DMS79 treated with DMSO at 0.1 percent for 48 hours (cell line): Measurements from ENCODE around the gene SRRM3.
"Not testable (repeated sequence)": the region's sequence is repeated elsewhere in the genome, so short reads cannot be mapped to it uniquely, and the experiment has no call there.

Experiments used
- DNase-seq: peaks from one replicate; lab custom pipeline; 2025; lab: John Stamatoyannopoulos, UW

The SRRM3 gene

GRCh38 chr7:76315364-76315763 is 113.7 kb downstream of the SRRM3 start:
- DNase-seq: no peak

GRCh38 chr7:76316984-76317781 is 115.5 kb downstream of the SRRM3 start:
- no peak for DNase-seq

GRCh38 chr7:76317782-76318487 is 116.2 kb downstream of the SRRM3 start:
- DNase-seq: peak; percentile 92

- DNase-seq: peak; percentile 66
These were observed 117.0 kb downstream of the SRRM3 start for GRCh38 chr7:76318488-76319353.

GRCh38 chr7:76325092-76325491 is 123.4 kb downstream of the SRRM3 start:
- DNase-seq: no peak

- DNase-seq: no peak
These were observed 124.1 kb downstream of the SRRM3 start for GRCh38 chr7:76325811-76326210.

GRCh38 chr7:76326646-76327233 is 125.0 kb downstream of the SRRM3 start:
- no peak for DNase-seq

- DNase-seq: no peak
These were observed 125.9 kb downstream of the SRRM3 start for GRCh38 chr7:76327610-76328009.

GRCh38 chr7:76328389-76328788 is 126.7 kb downstream of the SRRM3 start:
- DNase-seq: no peak

GRCh38 chr7:76329479-76329878 is 127.8 kb downstream of the SRRM3 start:
- no peak for DNase-seq

- DNase-seq: no peak
These were observed 128.6 kb downstream of the SRRM3 start for GRCh38 chr7:76330261-76330660.

- no peak for DNase-seq
These were observed 129.0 kb downstream of the SRRM3 start for GRCh38 chr7:76330673-76331072.

- no peak for DNase-seq
These were observed 130.4 kb downstream of the SRRM3 start for GRCh38 chr7:76332078-76332477.

GRCh38 chr7:76333511-76334101 is 131.9 kb downstream of the SRRM3 start:
- no peak for DNase-seq

- DNase-seq: no peak
These were observed 132.7 kb downstream of the SRRM3 start for GRCh38 chr7:76334320-76334967.

GRCh38 chr7:76335417-76335816 is 133.7 kb downstream of the SRRM3 start:
- DNase-seq: not testable (repeated sequence)

GRCh38 chr7:76336094-76336493 is 134.4 kb downstream of the SRRM3 start:
- no peak for DNase-seq
